Islet precursor cell (in vitro differentiated cells): Measurements from ENCODE around the gene COL4A4.
A peak's percentile ranks its signal among the peaks of the same experiment; 100 is the strongest.

Experiments
- DNase-seq: peaks from one replicate; pipeline ENCODE4 v3.0.0-alpha.2; 2018

COL4A4 gene

DNA sequence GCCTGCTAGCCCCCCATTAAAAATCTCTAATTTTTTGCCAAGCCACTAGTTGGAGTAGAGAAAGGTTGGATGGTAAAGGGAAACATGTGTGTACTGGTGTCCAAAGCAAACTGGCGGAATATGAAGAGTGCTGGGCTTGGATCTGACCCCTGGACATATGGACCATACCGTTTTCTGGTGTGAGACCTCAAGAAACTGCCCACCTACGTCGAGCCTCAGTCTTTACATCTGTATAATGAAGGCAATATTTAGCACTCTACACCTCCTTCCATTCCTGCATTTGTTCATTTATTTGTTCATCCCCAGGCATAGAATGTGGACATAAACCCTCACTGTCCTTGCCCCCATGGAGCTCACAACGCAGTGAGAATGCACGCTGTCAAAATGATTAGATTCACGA, 185.7 kb downstream of the COL4A4 start:
- no peak for DNase-seq

DNA sequence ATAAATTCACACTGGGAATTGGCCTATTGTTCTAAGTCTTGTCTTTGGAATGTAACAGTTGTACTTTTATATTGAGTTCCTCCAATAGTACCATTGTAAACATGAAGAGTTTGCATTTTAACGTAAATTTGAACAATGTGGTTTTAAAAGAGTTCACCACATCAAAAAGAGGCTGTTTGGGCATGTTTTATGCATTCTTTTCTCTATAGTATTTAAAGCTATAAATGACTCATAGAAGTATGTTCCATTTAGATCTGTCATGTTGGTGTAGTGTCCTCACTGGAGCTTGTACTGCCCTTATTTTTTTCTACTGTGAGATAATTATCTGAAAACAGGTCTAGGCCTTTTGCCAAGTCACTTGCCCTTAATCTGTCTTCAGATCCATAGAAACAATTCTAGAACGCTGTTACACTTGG, 186.2 kb downstream of the COL4A4 start:
- DNase-seq: no peak

GRCh38 chr2:226973816-226974215, 190.2 kb downstream of the COL4A4 start:
- no peak for DNase-seq

GRCh38 chr2:226971770-226972169, 192.2 kb downstream of the COL4A4 start:
- DNase-seq: no peak

GRCh38 chr2:226971084-226971483, 192.9 kb downstream of the COL4A4 start:
- DNase-seq: no peak

DNA sequence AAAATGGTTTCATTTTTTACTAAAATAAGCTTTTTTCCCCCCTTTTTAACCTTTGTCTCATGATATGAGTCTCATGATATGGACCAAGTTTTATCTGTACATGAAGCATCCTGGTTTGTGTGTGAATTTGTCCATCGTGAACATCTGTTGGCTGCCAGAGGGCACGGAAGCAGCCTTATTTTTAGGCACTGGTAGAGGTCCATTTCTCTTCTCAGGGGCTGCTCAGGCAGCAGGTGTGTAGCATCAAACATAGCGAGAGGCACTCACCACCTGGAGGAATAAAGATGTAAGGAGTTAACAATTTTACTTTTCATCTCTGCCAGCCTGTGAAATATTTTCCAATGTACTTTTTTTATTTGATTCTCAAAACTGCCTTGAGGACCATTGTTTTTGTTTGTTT, 193.6 kb downstream of the COL4A4 start:
- no peak for DNase-seq

DNA sequence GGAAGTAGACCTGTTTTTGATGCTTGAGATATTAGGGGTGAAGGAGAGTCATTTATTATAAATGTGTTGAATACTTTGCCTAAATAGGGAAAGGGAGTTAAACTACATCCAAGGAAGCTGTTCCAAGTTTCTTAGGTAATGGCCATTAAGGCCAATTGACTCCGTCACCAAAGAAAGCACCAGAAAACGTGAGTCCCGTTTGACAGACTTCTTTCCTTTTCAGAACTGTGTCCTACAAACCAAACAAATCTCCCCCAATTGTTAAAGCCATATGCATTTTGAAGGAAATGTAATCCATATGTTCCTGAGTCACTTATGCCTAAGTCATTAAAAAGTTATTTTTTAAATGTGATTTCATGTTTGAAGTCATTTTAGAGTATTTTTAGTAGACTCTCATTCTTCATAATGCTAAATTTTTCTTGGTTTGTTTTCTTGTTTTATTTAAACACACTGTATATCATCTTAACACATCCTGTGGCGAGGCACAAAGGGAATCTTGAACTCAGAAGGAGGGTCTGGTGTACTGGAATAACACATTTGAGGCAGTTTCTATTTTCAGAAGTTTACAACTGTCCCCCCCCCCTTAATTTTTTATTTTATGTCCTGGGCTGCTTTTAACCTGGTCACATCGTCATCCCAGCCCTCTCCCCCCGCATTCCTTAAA, 194.5 kb downstream of the COL4A4 start:
- DNase-seq: no peak

DNA sequence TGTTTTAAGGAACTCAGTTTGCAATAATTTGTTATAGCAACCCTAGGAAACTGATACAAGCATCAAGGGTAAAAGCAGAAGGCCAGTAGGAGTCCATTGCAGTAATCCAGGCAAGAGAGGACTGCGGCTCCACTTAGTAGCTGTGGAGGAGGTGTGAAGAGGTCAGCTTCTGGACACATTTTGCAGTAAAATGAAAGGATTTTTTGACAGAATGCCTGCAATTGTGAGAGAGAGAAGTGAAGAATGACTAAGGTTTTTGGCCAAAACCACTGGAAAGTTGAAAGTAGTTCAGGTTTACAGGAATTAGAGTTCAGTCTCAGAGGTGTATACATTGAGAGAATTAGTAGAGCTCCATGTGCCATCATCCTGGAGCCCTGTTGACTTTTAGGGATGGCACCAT, 198.6 kb downstream of the COL4A4 start:
- no peak for DNase-seq

DNA sequence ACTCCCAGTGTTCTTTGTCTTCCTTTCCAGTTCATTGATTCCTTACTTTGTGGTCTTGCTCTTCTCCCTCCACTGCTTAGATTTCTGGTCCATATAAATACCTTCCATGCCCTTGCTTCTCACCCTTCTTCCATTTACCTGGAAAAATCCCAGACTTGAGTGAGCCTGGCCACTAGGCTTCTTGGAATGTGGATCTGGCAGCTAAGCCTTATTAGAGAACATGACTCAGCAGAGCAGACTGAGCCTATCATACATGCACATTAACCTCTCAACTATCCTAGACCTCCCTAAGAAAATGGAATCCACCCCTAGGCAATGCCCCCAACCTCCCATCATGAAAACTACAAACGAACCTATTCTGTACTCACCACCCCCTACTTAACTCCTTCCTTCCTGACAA, 200.5 kb downstream of the COL4A4 start:
- DNase-seq: peak; percentile 97

DNA sequence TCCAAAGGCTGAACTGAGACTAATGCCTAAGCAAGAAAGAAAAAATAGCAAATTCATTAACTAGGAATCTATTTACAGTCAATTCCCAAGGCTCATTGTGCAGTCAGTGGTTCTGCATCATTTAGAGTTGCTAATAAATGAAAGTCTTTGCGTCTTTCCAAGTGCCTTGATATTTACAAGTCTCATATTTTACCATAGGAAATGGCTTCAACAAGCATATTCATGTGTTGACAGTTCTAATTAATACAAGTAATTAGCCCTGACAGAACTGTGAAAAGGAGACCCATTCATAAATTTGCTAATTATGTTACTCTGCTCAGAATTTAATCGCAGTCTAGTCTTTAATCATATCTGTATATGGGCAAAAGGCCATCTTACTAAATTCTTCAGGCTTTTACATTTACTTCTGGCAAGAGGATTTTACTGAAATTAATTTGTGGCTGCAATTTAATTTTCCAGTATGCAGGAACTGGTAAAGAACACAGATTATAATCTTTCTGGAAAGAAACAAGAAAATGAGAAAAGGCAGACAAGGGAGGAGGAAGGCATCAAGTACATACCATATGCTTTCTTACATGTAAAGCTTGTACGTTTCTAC, 201.7 kb downstream of the COL4A4 start:
- DNase-seq: no peak

DNA sequence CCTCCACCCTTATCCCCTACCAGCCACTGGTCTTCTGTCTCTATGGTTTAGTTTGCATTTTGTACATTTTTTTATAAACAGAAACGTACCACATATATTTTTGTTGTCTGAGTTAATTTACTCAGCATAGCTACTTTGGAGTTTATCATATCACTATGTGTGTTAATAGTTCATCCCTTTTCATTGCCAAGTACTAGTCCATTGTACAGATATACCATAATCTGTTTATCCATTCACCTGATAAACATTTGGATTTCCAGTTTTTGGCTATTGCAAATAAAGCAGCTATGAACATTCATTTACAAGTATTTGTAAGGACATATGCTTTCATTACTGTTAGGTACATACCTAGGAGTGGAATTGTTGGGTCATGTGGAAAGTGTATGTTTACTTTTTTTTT, 204.6 kb downstream of the COL4A4 start:
- no peak for DNase-seq

DNA sequence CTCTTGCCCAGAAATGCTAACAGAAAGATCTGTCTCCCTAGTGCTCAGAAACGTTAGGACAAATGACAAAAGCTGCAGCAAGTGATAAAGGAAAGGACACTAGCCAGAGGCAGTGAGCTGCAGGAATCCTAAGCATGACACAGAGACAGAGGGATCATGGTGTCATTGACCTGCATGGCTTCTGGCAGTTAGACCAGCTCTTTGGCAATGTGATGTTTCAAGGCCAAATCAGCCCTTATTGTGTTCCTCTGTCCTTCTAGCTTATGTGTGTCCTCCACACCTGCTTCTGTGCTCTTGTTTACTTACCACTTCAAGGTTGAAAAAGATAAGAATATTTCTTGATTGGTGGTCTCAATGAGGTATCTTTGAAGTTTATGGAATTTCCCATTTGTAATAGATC, 207.3 kb downstream of the COL4A4 start:
- DNase-seq: peak; percentile 69

GRCh38 chr2:226953826-226954225, 210.2 kb downstream of the COL4A4 start:
- no peak for DNase-seq

DNA sequence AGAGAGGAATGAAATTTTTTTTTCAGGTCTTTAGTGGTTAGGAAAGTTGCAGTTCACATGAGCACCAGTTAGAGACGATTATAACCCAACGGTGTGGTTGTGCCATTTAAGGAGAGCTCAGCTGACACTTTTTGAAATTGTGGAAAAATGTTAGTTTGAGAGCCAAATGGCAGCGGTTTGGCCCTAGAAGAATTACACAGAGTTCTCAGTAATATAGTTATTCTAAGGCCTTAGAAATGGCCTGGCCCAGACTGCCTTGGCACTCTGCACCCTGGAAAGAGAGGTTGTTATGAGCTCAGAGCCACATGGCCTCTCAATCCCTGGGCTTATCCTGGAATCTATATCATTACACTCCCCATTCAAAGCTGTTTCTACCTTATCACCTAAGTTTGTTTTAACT, 210.8 kb downstream of the COL4A4 start:
- DNase-seq: no peak
